GM19351 (cell line): ENCODE data around the gene MAPK8IP2.
"Not testable (repeated sequence)": the region's sequence is repeated elsewhere in the genome, so short reads cannot be mapped to it uniquely, and the experiment has no call there.

Experiments used
- ATAC-seq: cut with Tn5 transposase; IDR thresholded peaks from one replicate; pipeline ENCODE4 v1.9.1; 2021; ENCODE audit warnings: mild to moderate bottlenecking, moderate library complexity; ENCODE audit not compliant: unreplicated experiment

Gene MAPK8IP2

DNA sequence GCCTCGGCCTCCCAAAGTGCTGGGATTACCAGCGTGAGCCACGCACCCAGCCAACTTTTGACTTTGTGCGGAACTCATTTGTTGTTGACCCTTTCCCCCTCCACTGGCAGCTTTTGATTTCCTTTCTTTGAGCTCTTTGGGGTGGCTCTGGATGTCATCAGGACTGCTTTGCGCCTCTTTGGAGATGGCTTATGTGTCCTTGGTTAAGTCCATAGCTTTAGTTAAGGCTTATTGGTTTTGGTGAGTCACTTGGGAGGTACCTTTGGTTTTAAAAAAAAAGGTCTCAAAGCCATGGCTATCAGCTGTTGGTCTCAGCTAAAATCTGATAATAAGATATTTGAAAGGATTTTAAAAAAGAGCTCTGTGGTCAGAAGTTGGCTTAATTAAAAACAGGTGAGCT lies 32.5 kb downstream of the MAPK8IP2 start:
- ATAC-seq: no peak

DNA sequence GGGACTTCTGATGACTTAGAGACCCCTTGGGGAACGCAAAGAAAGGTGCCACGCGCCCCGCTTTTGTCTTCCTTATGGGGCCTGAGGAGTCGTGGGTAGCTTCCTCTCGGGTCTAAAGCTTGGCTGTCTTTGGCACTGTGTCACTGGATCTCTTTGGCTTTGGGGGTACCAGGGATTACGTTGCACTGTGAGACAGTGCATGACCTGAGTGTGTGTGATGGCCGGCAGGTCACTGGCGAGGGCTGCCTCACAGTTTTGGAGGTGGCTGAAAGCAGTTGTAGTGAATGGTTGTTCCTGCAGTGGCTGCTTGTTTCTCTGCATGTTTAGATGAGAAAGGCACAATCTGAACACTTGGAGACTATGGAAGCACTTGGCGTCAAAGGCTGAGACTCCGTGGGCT lies 33.2 kb downstream of the MAPK8IP2 start:
- ATAC-seq: no peak

DNA sequence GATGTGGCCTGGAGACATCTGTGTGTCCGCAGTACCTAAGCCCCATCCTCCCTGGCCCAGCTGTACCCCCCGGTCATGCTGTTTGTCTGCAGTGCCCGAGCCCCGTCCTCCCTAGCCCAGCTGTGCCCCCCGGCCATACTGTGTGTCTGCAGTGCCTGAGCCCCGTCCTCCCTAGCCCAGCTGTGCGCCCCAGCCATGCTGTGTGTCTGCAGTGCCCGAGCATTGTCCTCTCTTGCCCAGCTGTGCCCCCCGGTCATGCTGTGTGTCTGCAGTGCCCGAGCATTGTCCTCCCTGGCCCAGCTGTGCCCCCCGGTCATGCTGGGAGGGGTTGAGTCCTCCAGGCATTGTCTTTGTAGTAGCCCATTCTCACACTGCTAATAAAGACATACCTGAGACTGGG lies 35.0 kb downstream of the MAPK8IP2 start:
- ATAC-seq: no peak

DNA sequence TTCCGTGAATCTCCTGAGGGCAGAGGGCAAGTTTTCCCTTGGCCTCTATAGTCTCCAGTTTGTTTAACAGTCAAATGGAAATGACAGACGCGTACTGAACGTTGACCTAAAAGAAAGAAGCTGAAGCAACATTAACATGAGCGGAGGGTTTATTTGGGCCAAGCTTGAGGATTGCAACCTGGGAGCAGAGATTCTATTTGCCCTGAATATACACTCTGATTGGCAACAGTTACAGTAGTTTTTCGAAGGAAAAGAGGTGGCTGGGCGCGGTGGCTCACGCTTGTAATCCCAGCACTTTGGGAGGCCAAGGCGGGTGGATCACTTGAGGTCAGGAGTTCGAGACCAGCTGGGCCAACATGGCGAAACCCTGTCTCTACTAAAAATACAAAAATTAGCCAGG lies 39.7 kb downstream of the MAPK8IP2 start:
- not testable (repeated sequence) for ATAC-seq

DNA sequence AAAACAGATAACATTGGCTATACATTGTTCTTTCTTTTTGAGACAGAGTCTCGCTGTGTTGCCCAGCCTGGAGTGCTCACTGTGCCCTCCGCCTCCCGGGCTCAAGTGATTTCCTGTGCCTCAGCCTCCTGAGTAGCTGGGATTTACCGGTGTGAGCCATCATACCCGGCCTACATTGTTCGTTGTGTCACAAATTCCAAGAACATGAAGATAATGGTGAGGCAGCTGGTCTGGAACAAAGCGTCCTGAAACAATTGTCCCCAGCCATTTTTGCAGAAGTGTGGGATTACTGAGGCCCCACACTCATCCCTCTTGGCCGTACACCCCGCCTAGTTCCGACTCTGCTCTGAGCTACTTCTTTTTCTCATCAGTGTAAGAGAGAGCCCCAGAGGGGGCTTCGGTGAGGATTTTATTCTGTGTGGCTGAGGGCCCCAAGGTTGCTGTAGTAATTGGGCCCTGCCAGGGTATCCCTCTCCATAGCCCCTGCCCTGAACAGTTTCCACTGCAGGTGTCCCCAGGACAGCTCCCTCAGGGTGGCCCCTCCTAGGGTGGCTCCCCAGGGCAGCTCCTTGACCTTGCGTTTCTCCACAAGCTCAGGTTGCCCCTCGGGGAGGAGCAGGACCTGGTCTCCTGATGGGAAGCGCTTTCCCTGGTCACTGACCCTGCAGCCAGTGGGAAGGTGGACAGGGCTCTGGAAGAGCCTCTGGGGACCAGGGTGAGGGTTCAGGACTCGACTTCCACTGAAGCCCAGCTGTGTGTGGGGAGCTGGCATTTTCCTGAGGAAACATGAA lies 40.5 kb downstream of the MAPK8IP2 start:
- ATAC-seq: no peak

DNA sequence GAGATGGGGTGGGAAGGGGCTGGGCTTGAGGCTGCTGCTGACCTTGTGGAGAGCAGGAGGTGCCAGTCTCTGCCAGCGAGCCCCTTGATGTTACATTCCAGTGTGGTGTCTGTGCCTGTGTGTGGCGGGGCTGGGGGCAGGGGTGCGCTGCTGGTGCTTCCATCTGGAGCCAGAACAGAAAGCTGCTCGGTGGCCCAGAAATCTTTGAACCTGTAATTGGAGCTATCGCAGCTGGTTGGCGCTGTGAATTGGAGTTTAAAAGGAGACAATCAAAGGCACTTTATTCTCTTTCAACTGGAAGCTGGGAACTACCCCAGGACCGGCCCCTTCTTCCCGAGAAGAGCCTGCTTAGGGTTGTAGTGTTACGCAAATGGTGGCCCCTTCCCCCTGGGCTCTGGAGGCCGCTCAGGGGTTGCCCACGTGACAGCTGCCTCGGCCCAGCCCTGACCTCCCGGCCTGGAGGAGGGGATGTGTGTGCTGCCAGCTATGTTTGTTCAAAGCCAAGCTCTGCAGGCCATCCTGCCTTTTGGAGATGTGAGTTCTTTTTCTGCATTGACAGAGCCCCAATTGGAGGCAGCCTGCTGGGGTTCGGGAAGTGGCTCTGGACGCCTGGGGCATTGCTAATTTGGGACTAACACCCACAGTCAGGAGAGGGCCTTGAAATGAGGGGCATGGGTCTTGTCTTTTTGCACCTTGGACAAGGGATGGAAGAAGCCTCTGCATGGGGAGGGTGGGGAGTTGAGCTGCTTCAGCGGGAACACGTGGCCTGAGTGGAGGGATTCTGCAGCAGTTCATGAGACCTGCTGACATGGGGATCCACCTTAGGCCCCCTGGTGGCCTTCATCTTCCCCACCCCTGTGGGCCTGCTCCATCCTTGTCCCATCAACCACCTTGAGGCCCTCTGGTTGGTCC lies 41.4 kb downstream of the MAPK8IP2 start:
- no peak for ATAC-seq

DNA sequence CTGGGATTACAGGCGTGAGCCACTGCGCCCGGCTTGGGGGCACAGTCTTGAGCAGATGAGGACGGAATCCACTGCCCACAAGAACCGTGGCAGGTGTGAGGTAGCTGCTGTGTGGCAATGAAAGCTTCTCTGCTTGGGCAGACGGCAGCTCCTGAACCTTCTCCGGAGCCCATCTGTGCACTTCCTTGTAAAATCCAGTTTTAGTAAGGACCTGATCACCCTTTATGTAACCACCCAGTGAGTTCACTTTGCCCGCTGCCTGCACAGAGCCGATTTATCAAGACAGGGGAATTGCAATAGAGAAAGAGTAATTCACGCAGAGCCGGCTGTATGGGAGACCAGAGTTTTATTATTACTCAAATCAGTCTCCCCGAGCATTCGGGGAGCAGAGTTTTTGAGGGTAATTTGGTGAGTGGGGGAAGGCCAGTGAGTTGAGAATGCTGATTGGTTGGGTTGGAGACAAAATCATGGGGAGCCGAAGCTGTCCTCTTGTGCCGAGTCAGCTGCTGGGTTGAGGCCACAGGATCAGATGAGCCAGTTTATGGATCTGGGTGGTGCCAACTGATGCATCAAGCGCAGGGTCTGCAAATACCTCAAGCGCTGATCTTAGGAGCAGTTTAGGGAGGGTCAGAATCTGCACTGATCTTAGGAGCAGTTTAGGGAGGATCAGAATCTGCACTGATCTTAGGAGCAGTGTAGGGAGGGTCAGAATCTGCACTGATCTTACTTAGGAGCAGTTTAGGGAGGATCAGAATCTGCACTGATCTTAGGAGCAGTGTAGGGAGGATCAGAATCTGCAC lies 42.6 kb downstream of the MAPK8IP2 start:
- ATAC-seq: not testable (repeated sequence)

DNA sequence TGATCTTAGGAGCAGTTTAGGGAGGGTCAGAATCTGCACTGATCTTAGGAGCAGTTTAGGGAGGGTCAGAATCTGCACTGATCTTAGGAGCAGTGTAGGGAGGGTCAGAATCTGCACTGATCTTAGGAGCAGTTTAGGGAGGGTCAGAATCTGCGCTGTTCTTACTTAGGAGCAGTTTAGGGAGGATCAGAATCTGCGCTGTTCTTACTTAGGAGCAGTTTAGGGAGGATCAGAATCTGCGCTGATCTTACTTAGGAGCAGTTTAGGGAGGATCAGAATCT lies 43.2 kb downstream of the MAPK8IP2 start:
- not testable (repeated sequence) for ATAC-seq

DNA sequence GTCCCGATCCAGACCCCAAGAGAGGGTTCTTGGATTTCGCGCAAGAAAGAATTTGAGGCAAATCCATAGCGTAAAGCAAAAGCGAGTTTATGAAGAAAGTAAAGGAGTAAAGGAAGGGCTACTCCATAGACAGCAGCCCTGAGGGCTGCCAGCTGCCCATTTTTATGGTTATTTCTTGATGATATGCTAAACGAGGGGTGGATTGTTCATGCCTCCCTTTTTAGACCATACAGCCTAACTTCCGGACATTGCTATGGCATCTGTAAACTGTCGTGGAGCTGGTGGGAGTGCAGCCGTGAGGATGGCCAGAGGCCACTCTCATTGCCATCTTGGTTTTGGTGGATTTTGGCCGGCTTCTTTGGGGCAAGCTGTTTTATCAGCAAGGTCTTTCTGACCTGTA lies 52.7 kb downstream of the MAPK8IP2 start:
- no peak for ATAC-seq

DNA sequence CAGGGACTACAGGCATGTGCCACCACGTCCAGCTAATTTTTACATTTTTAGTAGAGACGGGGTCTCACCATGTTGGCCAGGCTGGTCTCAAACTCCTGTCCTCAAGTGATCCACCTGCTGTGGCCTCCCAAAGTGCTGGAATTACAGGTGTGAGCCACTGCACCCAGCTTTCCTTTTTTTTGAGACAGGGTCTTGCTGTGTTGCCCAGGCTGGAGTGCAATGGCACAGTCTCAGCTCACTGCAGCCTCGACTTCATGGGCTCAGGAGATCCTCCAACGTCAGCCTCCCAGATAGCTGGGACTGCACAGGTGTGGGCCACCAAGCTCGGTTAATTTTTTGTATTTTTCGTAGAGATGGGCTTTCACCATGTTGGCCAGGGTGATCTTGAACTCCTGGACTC lies 54.1 kb downstream of the MAPK8IP2 start:
- not testable (repeated sequence) for ATAC-seq

DNA sequence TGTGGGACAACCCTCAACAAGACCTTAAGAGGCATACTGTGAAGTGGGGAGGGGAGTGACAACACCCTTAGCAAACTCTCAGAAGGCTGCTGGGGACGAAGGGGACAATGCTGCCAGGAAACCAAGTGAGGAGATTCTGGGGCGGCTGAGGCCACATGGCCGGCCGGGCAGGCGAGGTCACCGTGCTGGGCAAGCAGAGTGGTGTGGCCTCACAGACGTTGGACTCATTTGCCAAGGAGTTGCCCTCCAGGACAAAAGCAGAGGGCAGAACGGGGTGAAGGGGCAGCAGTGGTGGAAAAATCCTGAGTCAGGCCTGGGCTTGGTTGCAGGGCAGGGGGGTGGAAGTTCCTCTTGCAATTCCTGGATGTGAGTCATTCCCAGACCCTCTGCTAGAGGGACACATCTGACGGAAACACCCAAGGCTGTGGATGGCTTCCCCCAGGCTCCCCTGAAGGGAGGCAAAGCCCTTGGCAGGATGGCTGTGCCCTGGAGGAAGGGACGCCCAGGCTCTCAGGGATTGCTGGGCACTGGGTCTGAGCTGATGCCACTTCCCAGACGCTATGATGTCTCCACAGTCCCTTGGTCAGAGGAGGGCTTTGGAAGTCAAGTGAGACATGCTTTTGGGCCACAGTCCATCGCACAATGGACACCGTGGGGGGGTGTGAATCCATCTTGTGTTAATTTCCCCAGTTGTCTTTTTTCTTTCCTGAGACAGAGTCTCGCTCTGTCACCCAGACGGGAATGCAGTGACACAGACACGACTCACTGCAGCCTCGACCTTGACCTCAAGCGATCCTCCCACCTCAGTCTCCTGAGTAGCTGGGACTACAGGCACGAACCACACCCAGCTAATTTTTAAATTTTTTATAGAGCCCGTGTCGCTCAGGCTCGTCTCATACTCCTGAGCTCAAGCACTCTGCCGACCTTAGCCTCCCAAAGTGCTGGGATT lies 55.8 kb downstream of the MAPK8IP2 start:
- ATAC-seq: no peak

DNA sequence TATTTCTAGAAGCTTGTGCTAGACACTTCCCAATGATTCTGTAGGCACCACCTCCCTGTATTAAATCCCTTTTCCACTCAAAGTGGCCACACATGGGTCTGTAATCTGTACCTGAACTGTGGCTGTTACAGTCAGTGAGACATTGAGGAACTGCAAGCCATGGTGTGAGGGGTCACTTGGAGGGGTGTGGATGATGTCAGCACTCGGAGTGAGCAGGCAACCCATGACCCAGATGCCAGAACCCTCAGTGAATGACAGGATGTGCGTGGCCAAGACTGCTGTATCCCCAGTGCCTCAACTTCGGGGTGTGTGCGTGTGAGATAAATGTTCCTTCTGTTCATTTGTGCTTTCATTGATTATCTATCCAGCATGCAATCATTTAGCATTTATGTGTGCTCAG lies 57.3 kb downstream of the MAPK8IP2 start:
- ATAC-seq: no peak

DNA sequence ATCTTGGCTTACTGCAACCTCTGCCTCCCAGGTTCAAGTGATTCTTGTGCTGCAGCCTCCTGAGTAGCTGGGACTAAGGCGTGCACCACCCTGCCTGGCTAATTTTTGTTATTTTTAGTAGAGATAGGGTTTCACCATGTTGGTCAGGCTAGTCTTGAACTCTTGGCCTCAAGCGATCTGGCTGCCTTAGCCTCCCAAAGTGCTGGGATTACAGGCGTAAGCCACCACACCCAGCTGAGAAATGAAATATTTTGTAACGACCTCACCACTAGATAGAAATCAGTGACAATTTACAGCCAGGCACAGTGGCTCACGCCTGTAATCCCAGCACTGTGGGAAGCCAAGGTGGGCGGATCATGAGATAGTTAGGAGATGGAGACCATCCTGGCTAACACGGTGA lies 59.1 kb downstream of the MAPK8IP2 start:
- not testable (repeated sequence) for ATAC-seq

DNA sequence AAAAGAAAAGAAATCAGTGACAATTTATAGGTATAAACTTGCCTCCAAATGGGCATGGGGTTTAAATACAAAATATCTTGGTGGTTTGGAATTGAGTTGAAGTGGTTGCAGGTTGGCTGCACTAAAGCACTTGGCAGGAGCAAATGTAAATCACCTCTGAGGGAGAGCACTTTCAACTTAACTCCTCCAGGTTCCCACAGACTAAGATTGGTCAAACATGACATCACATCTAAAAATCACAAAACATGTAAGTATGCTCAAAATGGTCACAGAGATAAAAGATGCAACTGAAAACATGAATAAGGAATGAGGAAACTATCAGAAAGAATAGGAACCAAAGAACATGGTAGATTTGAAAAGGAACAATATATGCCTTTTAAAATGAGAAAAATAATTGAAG lies 59.7 kb downstream of the MAPK8IP2 start:
- ATAC-seq: no peak
